Endodermal cell (in vitro differentiated cells): ENCODE measurements around the gene LIX1. TPM values are rescaled to one million over a fixed set of nuclear protein-coding genes. Genes with fewer than 3 reads are reported as not detected.

Source experiments
- DNase-seq: peaks from one replicate; pipeline ENCODE4 v3.0.0-alpha.2; 2017
- H3K27ac ChIP-seq: 2 replicates; pipeline ENCODE4 v1.5.1; 2013; ENCODE audit warnings: mild to moderate bottlenecking, low read depth, low read length, moderate library complexity
- H3K27me3 ChIP-seq: 2 replicates; pipeline ENCODE4 v1.6.1; 2013; ENCODE audit warnings: mild to moderate bottlenecking, low read length, moderate library complexity; ENCODE audit not compliant: insufficient read depth, control insufficient read depth, poor library complexity, severe bottlenecking
- H3K36me3 ChIP-seq: 2 replicates; pipeline ENCODE4 v1.7.0; 2013; ENCODE audit warnings: mild to moderate bottlenecking, low read length, moderate library complexity; ENCODE audit not compliant: control insufficient read depth, insufficient read depth
- H3K4me1 ChIP-seq: one replicate; pipeline ENCODE4 v1.7.0; 2013; ENCODE audit warnings: low read length; ENCODE audit not compliant: control insufficient read depth, insufficient read depth
- H3K4me3 ChIP-seq: 2 replicates; pipeline ENCODE4 v1.5.1; 2013; ENCODE audit warnings: mild to moderate bottlenecking, low read length, moderate library complexity
- H3K9ac ChIP-seq: 2 replicates; pipeline ENCODE4 v1.6.1; 2013; ENCODE audit warnings: mild to moderate bottlenecking, low read length, moderate library complexity; ENCODE audit not compliant: poor library complexity, severe bottlenecking; ENCODE audit errors: extremely low read depth
- H3K9me3 ChIP-seq: 2 replicates; pipeline ENCODE4 v1.6.1; 2013; ENCODE audit warnings: mild to moderate bottlenecking, low read length, moderate library complexity; ENCODE audit not compliant: control insufficient read depth
- H3K27ac Mint-ChIP-seq: 2 replicates; pipeline ENCODE4 v1.8.0; 2020; ENCODE audit warnings: mixed read lengths
- H3K27me3 Mint-ChIP-seq: 2 replicates; pipeline ENCODE4 v1.8.0; 2021; ENCODE audit warnings: mild to moderate bottlenecking, mixed read lengths; ENCODE audit not compliant: insufficient read depth
- H3K36me3 Mint-ChIP-seq: 2 replicates; pipeline ENCODE4 v1.8.0; 2020; ENCODE audit warnings: low read depth, mixed read lengths
- H3K4me1 Mint-ChIP-seq: 2 replicates; pipeline ENCODE4 v1.8.0; 2020; ENCODE audit warnings: mixed read lengths
- H3K4me3 Mint-ChIP-seq: 2 replicates; pipeline ENCODE4 v1.8.0; 2020; ENCODE audit warnings: mild to moderate bottlenecking, moderate library complexity, mixed read lengths
- H3K9me3 Mint-ChIP-seq: 2 replicates; pipeline ENCODE4 v1.8.0; 2020; ENCODE audit warnings: mild to moderate bottlenecking, mixed read lengths
- CTCF ChIP-seq: fragments of 200-600 bp; sonication (generic); conservative IDR thresholded peaks from 2 replicates; pipeline ENCODE4 v1.5.0; 2021; ENCODE audit warnings: antibody characterized with exemption, mild to moderate bottlenecking
- WGBS, 2 experiments: methylation state at CpG; one replicate each; pipeline versions ENCODE4 v1.1.5 to v1.1.7; 2013; ENCODE audit warnings: missing lambda C conversion rate in 2 of 2, mixed read lengths in 1 of 2; ENCODE audit not compliant: insufficient coverage in 1 of 2, insufficient read length in 1 of 2; 5-methylcytosine and 5-hydroxymethylcytosine counted together
- total RNA-seq, 2 donors: library from RNA; stranded (reverse); fragmentation: NEBNext Ultra II Directional in 1 of 2; extraction: Animal tissue kit (Norgen Biotek cat#: 25700) in 1 of 2; gene quantifications; 2 replicates in 1 of 2; 3 replicates in 1 of 2; pipeline ENCODE4 v1.2.1, GENCODE V29; 2021

LIX1 gene
- total RNA-seq, 2 donors from 2014 or later = 0.09 to 0.15 TPM

GRCh38 chr5:97062046-97062445, 80.4 kb downstream of the LIX1 start:
- Histone ChIP-seq H3K4me3 (no peak overlapping the region), H3K4me1 (no peaks in the 10 kb centered on the region), H3K27me3 (no peaks in the 10 kb centered on the region), H3K36me3 (no peaks in the 10 kb centered on the region), H3K9ac (no peak overlapping the region), H3K27ac (no peak overlapping the region), H3K9me3 (no peaks in the 10 kb centered on the region)
- 83 to 89% methylated on average over 6 to 8 of the region's 8 CpGs for WGBS, 2 experiments
- no peaks in the 10 kb centered on the region for H3K36me3 Mint-ChIP-seq
- H3K4me3 Mint-ChIP-seq = no peak overlapping the region
- H3K4me1 Mint-ChIP-seq = peaks cover 7% of the 10 kb centered on the region
- no peak for TF ChIP-seq CTCF
- peaks cover 11% of the 10 kb centered on the region for H3K9me3 Mint-ChIP-seq
- no peaks in the 10 kb centered on the region for H3K27me3 Mint-ChIP-seq
- no peak for DNase-seq
- no peak overlapping the region for H3K27ac Mint-ChIP-seq

- no peaks in the 10 kb centered on the region for H3K36me3 Mint-ChIP-seq
- 88% methylated on average over 1 of the region's 1 CpG; no CpG with 5 or more reads in 1 of the 2 experiments for WGBS, 2 experiments
- no peak for TF ChIP-seq CTCF
Observed at GRCh38 chr5:97056263-97056662, 86.1 kb downstream of the LIX1 start.

GRCh38 chr5:97049175-97049574, 93.2 kb downstream of the LIX1 start:
- DNase-seq = no peak
- WGBS, 2 experiments = 89 to 90% methylated on average over 4 to 7 of the region's 7 CpGs
- Mint-ChIP-seq H3K9me3 (no peaks in the 10 kb centered on the region), H3K36me3 (no peaks in the 10 kb centered on the region), H3K27ac (no peak overlapping the region), H3K4me1 (peaks cover 11% of the 10 kb centered on the region), H3K4me3 (no peak overlapping the region), H3K27me3 (no peaks in the 10 kb centered on the region)
- Histone ChIP-seq H3K27ac (no peak overlapping the region), H3K4me3 (no peak overlapping the region), H3K36me3 (no peaks in the 10 kb centered on the region), H3K4me1 (no peaks in the 10 kb centered on the region), H3K9ac (no peak overlapping the region), H3K27me3 (no peaks in the 10 kb centered on the region), H3K9me3 (peaks cover 4% of the 10 kb centered on the region)
- TF ChIP-seq CTCF = no peak

More at GRCh38 chr5:97056263-97056662, 86.1 kb downstream of the LIX1 start:
- Histone ChIP-seq H3K4me3 (no peak overlapping the region), H3K9ac (no peak overlapping the region), H3K27ac (no peak overlapping the region), H3K9me3 (no peaks in the 10 kb centered on the region), H3K27me3 (no peaks in the 10 kb centered on the region), H3K4me1 (no peaks in the 10 kb centered on the region), H3K36me3 (no peaks in the 10 kb centered on the region)
- no peak overlapping the region for H3K4me3 Mint-ChIP-seq
- DNase-seq = no peak
- no peaks in the 10 kb centered on the region for H3K27me3 Mint-ChIP-seq
- no peaks in the 10 kb centered on the region for H3K4me1 Mint-ChIP-seq
- peaks cover 11% of the 10 kb centered on the region for H3K9me3 Mint-ChIP-seq
- no peak overlapping the region for H3K27ac Mint-ChIP-seq
